GM18909 (cell line): Measurements from ENCODE around the gene TGFBR3L.
"Not testable (repeated sequence)": the region's sequence is repeated elsewhere in the genome, so short reads cannot be mapped to it uniquely, and the experiment has no call there.

ENCODE experiments used
- ATAC-seq: cut with Tn5 transposase; IDR thresholded peaks from one replicate; pipeline ENCODE4 v1.9.1; 2021; ENCODE audit warnings: mild to moderate bottlenecking; ENCODE audit not compliant: unreplicated experiment, poor library complexity

The TGFBR3L gene

DNA sequence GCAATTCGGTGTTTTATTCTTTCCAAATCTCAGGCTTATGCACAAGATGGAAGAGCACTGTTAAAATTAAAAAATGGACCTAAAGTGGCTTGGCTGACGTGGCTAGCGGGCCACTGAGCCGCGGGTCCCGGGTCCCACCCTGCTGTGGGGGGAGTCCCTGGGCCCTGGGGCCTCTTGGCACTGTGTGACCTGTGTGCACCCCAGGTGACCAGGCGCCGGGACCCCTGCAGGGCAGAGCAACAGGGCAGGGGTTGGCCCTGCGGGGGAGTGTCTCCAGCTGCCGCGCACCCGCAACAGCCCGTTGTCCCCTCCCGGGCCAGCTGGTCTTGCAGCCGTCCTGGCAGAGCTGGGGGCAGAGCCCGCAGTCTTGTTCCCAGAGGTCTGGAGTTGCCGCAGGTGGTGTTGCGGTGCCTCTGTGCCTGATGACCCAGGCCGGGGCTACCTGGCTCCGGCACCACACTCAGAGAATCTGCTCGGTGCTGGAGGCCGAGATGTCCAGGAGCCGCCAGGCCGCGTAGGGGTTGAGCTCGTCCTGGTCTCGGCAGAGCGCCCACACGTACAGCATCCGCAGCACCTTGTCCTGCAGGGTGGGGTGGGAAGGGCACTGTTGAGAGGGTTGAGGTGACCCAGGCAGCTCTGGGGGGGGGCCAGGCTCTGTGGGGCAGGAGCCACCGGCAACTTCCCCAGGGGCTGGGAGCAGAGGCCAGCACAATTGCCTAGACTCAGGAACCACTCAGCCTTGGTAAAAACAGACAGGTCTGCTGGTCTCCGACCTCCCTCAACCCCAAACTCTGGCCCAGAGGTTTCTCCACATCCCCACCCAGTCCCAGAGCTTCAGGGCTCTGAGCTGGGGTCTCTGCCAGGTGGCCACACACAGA is 12.3 kb downstream of the TGFBR3L start:
- no peak for ATAC-seq

DNA sequence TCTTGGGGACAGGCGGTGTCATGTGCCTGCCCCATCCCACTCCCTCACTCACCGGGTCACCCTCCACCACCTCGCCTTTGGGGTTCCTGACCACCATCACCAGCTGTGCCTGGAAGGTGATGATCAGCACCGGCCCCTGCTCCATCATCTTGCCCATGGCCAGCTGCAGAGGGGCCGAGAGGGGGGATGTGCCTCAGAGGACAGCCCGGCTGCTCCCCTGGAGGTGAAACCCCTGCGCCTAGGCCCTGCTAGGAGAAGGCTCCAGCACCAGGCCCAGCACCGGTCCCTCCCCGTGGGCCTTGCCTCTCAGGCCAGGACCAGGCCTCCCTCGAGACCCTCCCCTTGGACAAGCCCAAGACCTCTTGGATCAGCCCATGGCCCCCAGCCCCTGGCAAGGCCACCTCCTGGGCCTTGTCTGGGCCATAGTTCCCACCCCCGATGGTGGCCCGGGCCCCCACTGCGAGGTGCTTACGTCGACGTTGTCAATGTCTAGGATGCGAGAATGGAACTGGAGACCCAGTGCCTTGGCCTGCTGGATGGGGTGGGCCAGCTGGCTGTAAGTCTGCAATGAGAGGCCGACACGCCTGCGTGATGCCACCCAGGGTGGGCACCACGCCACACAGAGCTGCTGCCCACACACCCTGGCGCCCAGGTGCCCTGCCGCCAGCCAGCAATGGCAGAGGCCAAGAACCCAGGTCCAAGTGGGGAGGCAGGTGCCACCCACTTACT is 13.1 kb downstream of the TGFBR3L start:
- no peak for ATAC-seq

DNA sequence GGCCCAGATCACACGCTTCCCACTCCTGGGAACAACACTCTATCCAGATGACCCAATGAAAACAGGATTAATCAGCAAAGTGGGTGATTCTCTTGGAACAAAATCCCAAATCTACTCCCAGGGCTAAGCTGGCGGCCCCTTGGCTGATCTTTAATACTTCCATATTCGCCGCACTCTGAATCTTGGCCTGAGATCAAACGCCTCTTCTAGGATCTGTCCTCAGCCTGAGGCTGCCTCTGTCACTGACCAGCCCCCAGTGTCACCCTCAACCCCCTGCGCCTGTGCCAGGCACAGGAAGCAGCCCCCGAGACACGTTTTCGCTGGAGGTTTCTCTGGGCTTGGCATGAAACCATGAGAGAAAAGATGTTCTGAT is 13.7 kb downstream of the TGFBR3L start:
- no peak for ATAC-seq

DNA sequence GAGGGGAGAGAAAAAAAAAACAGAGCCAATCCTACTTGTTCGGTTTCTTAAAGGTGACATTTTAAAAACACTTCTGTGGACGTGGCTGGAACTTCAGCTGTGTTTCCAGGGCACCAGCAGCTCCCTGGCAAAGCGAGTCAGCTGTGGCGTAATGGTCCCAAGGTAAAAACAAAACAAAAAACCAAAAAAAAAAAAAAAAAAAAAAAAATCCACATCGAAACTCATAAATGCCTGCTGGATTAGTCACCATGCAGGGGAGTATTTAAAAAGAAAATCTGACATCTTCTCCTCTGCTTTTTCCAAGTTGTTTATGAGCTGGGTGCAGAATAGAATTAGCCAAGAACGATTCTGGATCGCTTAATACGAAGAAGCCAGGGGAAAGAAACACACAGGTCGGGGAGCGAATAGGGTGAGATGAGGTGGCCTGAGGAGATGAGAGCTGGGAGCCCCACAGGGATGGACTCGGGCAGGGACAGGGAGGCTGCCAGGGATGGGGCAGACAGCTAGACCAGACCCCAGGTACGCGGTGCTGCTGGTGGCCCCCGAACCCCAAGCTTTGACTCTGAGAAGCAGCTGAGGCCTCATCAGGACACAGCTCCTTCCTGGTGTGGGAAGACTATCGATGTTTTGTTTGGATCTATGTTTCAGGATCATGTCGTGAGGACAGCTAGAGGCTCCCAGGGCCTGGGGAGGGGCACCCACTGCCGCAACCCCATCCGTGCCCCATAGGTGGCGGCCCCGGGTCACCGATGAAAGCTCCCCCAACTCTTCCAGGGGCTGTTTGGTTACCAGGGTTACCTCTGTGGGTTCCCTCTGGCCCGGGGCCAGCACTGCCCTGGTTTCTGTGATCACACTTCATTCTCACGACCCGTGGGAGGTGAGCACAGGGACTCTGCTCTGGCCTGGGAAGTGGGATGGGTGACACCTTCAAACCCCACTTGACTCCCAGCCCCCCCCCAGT is 14.4 kb downstream of the TGFBR3L start:
- no peak for ATAC-seq

DNA sequence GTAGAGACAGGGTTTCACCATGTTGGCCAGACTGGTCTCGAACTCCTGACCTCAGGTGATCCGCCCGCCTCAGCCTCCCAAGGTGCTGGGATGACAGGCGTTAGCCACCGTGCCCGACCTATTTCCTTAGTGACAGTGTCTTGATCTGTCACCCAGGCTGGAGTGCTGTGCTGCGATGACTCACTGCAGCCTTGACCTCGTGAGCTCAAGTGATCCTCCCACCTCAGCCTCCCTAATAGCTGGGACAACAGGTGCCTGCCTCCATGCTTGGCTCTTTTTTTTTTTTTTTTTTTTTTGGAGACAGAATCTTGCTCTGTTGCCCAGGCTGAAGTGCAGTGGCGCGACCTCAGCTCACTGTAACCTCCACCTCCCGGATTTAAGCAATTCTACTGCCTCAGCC is 15.4 kb downstream of the TGFBR3L start:
- not testable (repeated sequence) for ATAC-seq

DNA sequence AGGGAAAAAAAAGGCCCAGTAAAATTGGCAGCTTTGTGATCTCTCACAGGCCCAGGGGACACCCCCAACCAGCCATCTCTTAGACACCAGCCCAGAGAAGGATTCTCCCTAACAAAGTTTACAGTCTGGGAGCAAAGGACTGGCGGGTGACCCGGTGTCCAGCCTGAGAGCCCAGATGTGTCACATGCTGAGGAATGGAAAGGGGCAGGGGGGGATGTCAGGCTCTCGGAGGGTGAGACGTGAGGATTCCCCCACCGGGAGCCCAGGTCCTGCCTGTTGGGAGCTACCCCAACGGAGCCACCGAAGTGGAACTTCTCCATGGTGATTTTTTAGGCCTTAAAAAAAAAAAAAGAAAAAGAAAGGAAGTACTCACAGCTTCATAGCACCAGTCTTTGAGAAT is 16.1 kb downstream of the TGFBR3L start:
- no peak for ATAC-seq

DNA sequence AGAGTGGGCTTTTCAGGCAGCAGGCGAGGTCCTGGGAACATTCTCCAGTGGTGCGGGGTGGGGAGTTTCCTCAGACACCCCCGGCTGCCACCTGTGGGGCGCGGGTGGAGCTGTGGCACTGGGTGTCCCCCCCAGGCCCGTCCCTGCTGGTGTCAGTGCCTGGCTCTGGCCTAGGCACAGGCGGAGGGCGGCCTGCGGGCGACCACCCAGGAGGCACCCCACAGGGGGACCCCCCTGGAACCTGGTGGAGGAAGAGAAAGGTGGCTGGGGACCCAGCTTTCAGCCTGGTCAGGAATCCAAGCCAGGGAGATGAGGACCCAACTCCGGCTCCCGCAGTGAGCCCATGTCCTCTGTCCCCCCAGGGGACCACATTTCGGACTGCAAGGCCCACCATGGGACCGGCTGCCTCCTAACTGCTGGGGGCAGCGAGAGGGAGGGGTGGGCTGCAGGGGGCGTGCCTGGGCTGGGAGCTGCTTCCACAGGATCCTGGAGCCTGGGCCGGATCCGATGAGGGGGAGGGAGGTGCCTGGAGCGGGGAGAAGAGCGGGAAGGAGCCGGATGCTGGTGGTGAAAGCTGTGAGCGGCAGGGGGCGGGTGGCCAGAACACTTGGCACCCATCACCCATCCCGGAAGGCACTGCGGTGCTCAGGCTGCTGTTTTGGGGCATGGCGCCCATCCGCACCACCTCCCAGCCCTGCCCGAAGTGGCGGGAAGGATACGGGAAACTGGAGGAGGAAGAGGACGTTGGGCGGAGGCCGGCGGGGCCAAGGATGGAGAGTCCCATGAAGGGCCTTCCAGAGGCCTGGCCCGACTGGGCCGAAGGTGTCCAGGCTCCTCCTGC is 16.8 kb downstream of the TGFBR3L start:
- ATAC-seq = no peak

DNA sequence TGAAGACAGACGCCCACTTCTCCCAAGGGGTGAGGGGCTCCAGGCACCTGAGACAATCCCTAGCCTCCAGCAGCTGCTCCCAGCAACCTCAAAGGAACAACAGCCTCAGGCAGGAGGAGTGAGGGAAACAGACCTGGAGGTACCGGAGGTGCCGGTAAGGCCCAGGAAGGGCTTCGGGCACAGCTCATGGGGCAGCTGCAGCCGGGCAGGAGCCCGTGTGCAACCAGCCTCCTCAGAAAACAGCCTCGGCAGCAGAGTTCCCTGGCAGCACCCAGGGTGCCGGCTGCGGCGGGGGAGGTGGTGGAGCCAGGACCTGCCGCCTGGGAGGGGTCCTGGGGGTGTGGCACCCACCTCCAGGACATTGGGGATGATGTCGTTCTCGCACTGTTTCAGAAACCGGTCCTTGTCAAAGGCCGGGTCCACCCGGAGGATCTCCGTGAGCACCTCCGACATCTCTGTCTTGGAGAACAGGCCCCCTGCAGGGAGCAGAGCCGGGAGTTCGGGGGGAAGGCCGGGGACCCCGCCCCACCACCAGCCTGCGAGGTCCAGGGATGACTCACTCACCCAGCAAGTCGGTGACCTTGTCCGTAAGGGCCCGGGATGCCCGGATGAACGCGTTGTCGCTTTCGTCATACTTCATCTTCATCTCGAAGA is 17.8 kb downstream of the TGFBR3L start:
- ATAC-seq = no peak

DNA sequence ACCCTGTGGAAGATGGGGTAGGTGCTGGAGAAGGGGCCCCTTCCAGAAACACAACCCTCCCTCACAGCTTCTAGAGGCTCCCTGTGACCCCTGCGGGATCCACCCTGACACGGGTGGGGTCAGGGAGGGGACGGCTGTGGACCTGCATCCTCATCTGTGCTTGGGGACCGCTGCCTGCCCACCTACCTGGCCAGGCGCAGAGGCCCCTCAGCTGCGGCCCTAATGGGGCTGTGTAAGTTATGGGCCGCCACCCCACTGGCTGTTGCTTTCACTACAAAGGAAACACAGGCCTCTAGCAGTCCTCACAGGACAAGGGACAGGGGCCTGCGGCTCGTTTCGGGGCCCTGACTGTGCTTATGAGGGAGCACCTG is 18.3 kb downstream of the TGFBR3L start:
- no peak for ATAC-seq

DNA sequence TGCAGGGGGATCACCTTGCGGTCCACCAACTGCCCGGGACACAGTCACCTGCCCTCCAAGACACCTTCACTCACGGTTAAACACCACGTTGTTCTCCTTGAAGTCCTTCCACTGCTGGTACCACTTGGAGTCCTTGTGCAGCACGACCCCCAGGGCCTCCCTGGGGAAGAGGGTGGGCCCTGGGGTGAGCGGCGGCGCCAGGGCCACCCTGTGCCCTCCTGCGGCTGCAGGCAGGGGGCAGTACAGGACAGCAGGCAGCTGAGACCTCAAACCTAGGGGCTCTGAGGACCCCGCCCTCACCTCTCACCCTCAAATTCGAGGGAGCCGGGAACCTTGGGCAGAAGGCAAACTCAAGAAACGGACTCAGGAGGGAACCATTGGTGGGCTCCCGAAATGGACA is 18.8 kb downstream of the TGFBR3L start:
- no peak for ATAC-seq

DNA sequence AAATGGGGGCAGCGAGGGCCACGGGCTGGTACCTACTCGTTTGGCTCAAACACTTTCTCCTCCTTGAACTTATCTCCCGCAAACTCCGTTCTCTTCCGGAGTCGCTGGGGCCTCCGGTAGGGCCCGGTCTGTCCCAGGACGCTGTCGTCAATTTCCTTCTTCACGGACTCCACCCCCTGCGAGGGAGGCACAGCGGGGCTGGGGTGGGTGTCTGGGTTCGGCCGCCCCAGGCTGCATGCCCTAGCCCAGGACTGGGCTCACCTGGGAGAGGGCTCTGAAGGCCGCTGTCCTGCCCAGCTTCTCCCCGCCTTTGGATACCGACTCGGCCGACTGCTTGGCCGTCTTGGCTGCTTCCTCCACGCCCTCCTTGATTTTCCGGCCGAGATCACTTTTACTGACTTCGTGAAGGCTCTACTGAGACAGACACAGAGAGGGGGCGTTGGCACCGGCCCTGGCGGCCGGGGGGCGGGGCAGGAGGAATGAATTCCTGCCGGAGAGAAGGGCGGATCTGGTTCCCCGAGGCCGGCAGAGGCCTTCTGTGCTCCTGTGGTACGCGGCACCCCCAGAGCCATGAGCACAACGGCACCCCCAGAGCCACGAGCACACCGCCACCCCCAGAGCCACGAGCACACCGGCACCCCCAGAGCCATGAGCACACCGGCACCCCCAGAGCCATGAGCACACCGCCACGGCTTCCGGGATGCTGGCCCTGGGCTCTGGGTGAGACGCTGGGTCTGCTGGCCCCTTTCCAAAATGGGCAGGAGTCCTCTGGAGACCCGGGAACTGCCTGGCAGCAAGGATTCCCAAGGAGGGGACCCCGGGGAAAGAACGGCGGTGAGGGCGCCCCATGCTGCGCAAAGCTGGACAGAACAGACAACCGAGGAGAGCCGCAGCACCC is 19.4 kb downstream of the TGFBR3L start:
- ATAC-seq = no peak

DNA sequence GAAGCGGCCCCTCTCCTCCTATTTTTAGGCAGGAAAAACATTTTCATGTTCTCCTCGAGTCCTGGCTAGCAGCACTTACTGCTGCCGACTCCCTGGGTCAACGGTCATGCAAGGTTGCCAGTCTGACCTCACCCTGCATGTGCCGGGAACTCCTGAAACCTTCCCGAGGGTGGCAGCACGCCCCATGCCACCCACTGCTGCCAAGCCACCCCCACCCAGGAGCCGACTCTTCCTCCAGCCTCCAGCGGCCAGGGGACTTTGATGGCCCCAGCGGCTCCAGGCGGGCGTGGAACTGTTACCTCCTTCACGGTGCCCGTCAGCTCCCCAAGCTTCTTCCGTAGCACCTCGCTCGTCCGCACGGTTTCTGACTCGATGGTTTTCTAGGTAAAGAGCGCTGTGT is 20.1 kb downstream of the TGFBR3L start:
- no peak for ATAC-seq

DNA sequence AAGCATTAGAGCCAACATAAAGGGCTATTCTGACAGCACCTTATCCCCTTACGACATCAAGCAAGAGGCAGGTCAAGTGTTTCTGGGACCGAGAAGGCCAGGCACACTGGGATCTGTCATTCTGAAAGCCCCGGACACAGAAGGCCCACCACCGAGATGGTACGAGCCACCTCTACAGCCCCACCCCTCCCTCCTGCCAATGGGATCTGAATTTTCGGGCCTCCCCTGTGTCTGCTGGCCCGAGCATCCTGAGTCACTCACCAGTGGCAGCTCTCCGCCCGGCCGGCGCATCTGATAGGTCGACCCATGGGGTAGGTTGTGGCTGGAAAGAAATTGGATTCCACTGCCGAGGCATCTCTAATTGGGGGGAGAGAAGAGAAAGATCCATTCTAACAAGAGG is 26.2 kb downstream of the TGFBR3L start:
- no peak for ATAC-seq

DNA sequence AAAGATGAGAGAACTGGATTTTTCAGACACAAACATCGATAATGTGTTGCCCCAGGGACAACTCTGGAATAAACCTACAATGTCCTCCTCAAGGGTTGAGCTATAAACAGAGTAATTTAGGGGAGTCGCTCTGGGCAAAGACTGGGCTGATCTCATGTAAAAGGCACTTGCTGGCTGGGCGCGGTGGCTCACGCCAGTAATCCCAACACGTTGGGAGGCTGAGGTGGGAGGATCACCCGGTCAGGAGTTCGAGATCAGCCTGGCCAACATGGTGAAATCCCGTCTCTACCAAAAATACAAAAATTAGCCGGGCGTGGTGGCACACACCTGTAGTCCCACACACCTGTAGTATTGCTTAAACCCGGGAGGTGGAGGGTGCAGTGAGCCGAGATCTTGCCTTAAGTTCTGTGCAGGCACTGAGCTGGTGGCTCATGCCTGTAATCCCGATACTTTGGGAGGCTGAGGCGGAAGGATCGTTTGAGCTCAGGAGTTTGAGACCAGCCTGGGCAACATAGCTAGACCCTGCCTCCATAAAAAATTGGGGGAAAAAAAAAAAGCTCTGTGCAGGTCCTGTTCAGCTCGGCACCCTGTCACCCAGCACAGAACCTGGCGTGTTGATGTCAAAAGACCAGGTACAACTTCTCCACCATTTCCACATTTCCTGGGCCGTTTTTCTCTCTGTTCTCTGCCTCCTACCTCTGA is 27.4 kb downstream of the TGFBR3L start:
- ATAC-seq = no peak

DNA sequence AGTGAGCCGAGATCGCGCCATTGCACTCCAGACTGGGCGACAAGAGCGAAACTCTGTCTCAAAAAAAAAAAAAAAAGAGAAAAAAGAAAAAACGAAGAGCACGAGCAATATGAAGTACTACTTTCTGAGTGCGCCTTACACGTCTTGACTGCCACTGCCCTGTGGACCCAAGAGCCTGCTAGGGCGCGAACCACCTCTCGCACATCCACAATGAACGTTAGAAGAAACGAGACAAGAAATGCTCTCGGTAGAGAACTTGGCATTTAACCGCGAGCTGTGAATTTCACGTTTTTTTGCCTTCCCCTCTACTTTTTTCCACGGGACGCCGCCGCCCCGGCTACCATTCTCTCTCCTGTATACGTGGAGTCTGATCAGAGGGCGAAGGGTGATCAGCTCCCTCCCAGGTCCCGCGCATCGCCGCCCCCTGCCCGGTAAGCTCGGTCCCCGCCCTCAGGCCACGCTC is 28.4 kb downstream of the TGFBR3L start:
- ATAC-seq = no peak

DNA sequence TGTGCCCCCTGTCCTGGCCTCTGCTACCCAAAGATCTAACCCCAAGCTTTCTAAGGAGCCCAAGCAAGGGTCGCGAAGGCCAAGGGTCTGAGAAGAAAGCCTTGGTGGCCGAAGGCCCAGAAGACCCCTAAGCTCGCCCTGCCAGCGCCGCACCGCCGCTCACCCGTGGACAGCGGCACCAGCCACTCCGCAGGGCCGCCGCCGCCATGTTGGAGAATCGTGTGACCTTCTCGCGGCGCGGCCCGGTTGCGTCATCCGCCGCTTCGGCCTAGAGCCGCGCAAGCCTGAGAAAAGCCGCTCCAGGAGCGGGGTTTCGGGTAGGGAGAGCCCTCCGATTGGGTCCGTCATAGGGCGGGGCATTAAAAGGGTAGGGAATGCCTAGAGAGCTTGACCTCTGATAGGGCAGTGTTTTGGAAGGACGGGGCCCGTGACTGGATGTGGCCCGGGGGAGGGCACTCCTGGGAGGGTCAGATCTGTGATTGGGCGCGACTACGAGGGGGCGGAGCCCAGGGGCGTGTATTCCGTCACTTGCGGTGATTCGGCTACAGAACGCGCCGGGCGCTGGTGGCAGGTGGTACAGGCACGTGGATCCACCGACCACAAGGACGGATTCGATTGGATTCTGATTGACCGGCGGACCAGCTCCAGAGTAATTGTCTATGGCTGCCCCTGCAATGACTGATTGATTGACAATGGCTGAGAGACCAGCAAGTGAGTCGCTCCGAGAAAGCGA is 29.0 kb downstream of the TGFBR3L start, which contains the start of gene TIMM44:
Gene TIMM44, minus strand, starts transcription at position 223 of the 733 bp plus-strand sequence. Its CDS starts 15 bp downstream, at position 208.
- peak; percentile 97 for ATAC-seq
